MG63 (cell line): ENCODE measurements around the gene CNFN. TPM values are rescaled to one million over a fixed set of nuclear protein-coding genes. Genes with fewer than 3 reads are reported as not detected.

Experiments used
- DNase-seq: peaks from one replicate; pipeline ENCODE4 v3.0.0-alpha.2; 2020
- H3K27me3 ChIP-seq: fragments of 250-450 bp; sonication (Bioruptor Pico); 2 replicates; pipeline ENCODE4 v1.5.1; 2020; ENCODE audit warnings: mild to moderate bottlenecking, moderate library complexity
- H3K36me3 ChIP-seq: fragments of 250-450 bp; sonication (Bioruptor Pico); 2 replicates; pipeline ENCODE4 v1.5.1; 2020; ENCODE audit warnings: mild to moderate bottlenecking, moderate library complexity
- H3K4me3 ChIP-seq: fragments of 250-450 bp; sonication (Bioruptor Pico); 2 replicates; pipeline ENCODE4 v1.5.1; 2020; ENCODE audit warnings: mild to moderate bottlenecking, moderate library complexity
- H3K9me3 ChIP-seq: fragments of 250-450 bp; sonication (Bioruptor Pico); 2 replicates; pipeline ENCODE4 v1.5.1; 2020; ENCODE audit warnings: mild to moderate bottlenecking, moderate library complexity
- total RNA-seq: library from RNA; depleted of rRNA; stranded (reverse); fragments of >200 nt; shearing (Covaris generic); gene quantifications from 2 replicates; pipeline ENCODE4 v1.2.3, GENCODE V29; 2014; ENCODE audit warnings: low replicate concordance

The CNFN gene
- total RNA-seq, 1 experiment from 2014 or later = not detected

- Histone ChIP-seq H3K9me3 (no peaks in the 10 kb centered on the region), H3K4me3 (no peak overlapping the region), H3K27me3 (no peaks in the 10 kb centered on the region), H3K36me3 (no peaks in the 10 kb centered on the region)
- DNase-seq = peak; percentile 33
Observed at GRCh38 chr19:42419309-42419708, 29.2 kb upstream of the CNFN start.

GRCh38 chr19:42412661-42413076, 22.6 kb upstream of the CNFN start:
- Histone ChIP-seq H3K4me3 (no peak overlapping the region), H3K9me3 (no peaks in the 10 kb centered on the region), H3K27me3 (no peaks in the 10 kb centered on the region), H3K36me3 (no peaks in the 10 kb centered on the region)
- DNase-seq = no peak

- no peak for DNase-seq
- no peaks in the 10 kb centered on the region for H3K36me3 ChIP-seq
- no peaks in the 10 kb centered on the region for H3K27me3 ChIP-seq
- no peak overlapping the region for H3K4me3 ChIP-seq
- H3K9me3 ChIP-seq = no peaks in the 10 kb centered on the region
Observed at GRCh38 chr19:42412227-42412626, 22.1 kb upstream of the CNFN start.

- Histone ChIP-seq H3K9me3 (no peaks in the 10 kb centered on the region), H3K27me3 (no peaks in the 10 kb centered on the region), H3K36me3 (no peaks in the 10 kb centered on the region), H3K4me3 (no peak overlapping the region)
- DNase-seq = no peak
Observed at GRCh38 chr19:42411581-42412178, 21.6 kb upstream of the CNFN start.

- H3K4me3 ChIP-seq = no peak overlapping the region
- no peak for DNase-seq
- no peaks in the 10 kb centered on the region for H3K36me3 ChIP-seq
- H3K27me3 ChIP-seq = no peaks in the 10 kb centered on the region
- no peaks in the 10 kb centered on the region for H3K9me3 ChIP-seq
Observed at GRCh38 chr19:42410371-42410770, 20.3 kb upstream of the CNFN start.

GRCh38 chr19:42409477-42409876, 19.4 kb upstream of the CNFN start:
- peak; percentile 31 for DNase-seq
- Histone ChIP-seq H3K9me3 (no peaks in the 10 kb centered on the region), H3K4me3 (no peak overlapping the region), H3K36me3 (no peaks in the 10 kb centered on the region), H3K27me3 (no peaks in the 10 kb centered on the region)

- no peak for DNase-seq
- H3K4me3 ChIP-seq = no peak overlapping the region
- H3K27me3 ChIP-seq = no peaks in the 10 kb centered on the region
- H3K9me3 ChIP-seq = no peaks in the 10 kb centered on the region
- H3K36me3 ChIP-seq = no peaks in the 10 kb centered on the region
Observed at GRCh38 chr19:42407816-42408175, 17.7 kb upstream of the CNFN start.

GRCh38 chr19:42407085-42407815, 17.2 kb upstream of the CNFN start:
- H3K9me3 ChIP-seq = no peaks in the 10 kb centered on the region
- no peaks in the 10 kb centered on the region for H3K27me3 ChIP-seq
- DNase-seq = no peak
- no peak overlapping the region for H3K4me3 ChIP-seq
- no peaks in the 10 kb centered on the region for H3K36me3 ChIP-seq

GRCh38 chr19:42406111-42406510, 16.0 kb upstream of the CNFN start:
- Histone ChIP-seq H3K36me3 (no peaks in the 10 kb centered on the region), H3K9me3 (no peaks in the 10 kb centered on the region), H3K4me3 (no peak overlapping the region), H3K27me3 (no peaks in the 10 kb centered on the region)
- DNase-seq = no peak

- Histone ChIP-seq H3K9me3 (no peaks in the 10 kb centered on the region), H3K4me3 (no peak overlapping the region), H3K36me3 (no peaks in the 10 kb centered on the region), H3K27me3 (no peaks in the 10 kb centered on the region)
- DNase-seq = no peak
Observed at GRCh38 chr19:42403586-42403985, 13.5 kb upstream of the CNFN start.

- H3K9me3 ChIP-seq = no peaks in the 10 kb centered on the region
- no peak overlapping the region for H3K4me3 ChIP-seq
- DNase-seq = no peak
- no peaks in the 10 kb centered on the region for H3K27me3 ChIP-seq
- no peaks in the 10 kb centered on the region for H3K36me3 ChIP-seq
Observed at GRCh38 chr19:42402376-42403116, 12.4 kb upstream of the CNFN start.

- DNase-seq = peak; percentile 63
- Histone ChIP-seq H3K36me3 (no peaks in the 10 kb centered on the region), H3K9me3 (no peaks in the 10 kb centered on the region), H3K27me3 (no peaks in the 10 kb centered on the region), H3K4me3 (peak overlapping the region; percentile 36)
Observed at GRCh38 chr19:42401365-42402303, 11.5 kb upstream of the CNFN start.

GRCh38 chr19:42400404-42400803, 10.3 kb upstream of the CNFN start:
- DNase-seq = no peak
- no peaks in the 10 kb centered on the region for H3K27me3 ChIP-seq
- no peak overlapping the region for H3K4me3 ChIP-seq
- H3K9me3 ChIP-seq = no peaks in the 10 kb centered on the region
- H3K36me3 ChIP-seq = no peaks in the 10 kb centered on the region

GRCh38 chr19:42397263-42398166, 7.4 kb upstream of the CNFN start:
- Histone ChIP-seq H3K9me3 (no peaks in the 10 kb centered on the region), H3K27me3 (no peaks in the 10 kb centered on the region), H3K4me3 (peak overlapping the region; percentile 73), H3K36me3 (no peaks in the 10 kb centered on the region)
- DNase-seq = peak; percentile 59

- no peaks in the 10 kb centered on the region for H3K36me3 ChIP-seq
Observed at GRCh38 chr19:42396381-42397262, 6.5 kb upstream of the CNFN start.

More at GRCh38 chr19:42396381-42397262, 6.5 kb upstream of the CNFN start:
- Histone ChIP-seq H3K9me3 (no peaks in the 10 kb centered on the region), H3K27me3 (no peaks in the 10 kb centered on the region), H3K4me3 (peak overlapping the region; percentile 73)
- peak; percentile 100 for DNase-seq
